IPS-20b (cell line): ENCODE measurements around the gene HS3ST1.

Experiments used
- H3K27ac ChIP-seq: one replicate; pipeline ENCODE4 v1.5.1; 2013; ENCODE audit warnings: low read length
- H3K27me3 ChIP-seq: 2 replicates; pipeline ENCODE4 v1.6.1; 2013; ENCODE audit warnings: mild to moderate bottlenecking, low read length, inconsistent platforms; ENCODE audit not compliant: insufficient read depth
- H3K36me3 ChIP-seq: 2 replicates; pipeline ENCODE4 v1.6.1; 2013; ENCODE audit warnings: low read depth, mild to moderate bottlenecking, inconsistent platforms, low read length, moderate library complexity; ENCODE audit not compliant: insufficient read depth
- H3K4me1 ChIP-seq: 2 replicates; pipeline ENCODE4 v1.6.1; 2013; ENCODE audit warnings: mild to moderate bottlenecking, control low read depth, inconsistent platforms, low read length, moderate library complexity; ENCODE audit not compliant: insufficient read depth
- H3K4me3 ChIP-seq: 2 replicates; pipeline ENCODE4 v1.5.1; 2013; ENCODE audit warnings: mild to moderate bottlenecking, low read length, inconsistent platforms
- H3K9ac ChIP-seq: 2 replicates; pipeline ENCODE4 v1.6.1; 2013; ENCODE audit warnings: low read depth, mild to moderate bottlenecking, inconsistent platforms, low read length, moderate library complexity
- H3K9me3 ChIP-seq: 2 replicates; pipeline ENCODE4 v1.6.1; 2013; ENCODE audit warnings: mild to moderate bottlenecking, low read depth, low read length, inconsistent platforms; ENCODE audit not compliant: insufficient read depth

HS3ST1 gene

DNA sequence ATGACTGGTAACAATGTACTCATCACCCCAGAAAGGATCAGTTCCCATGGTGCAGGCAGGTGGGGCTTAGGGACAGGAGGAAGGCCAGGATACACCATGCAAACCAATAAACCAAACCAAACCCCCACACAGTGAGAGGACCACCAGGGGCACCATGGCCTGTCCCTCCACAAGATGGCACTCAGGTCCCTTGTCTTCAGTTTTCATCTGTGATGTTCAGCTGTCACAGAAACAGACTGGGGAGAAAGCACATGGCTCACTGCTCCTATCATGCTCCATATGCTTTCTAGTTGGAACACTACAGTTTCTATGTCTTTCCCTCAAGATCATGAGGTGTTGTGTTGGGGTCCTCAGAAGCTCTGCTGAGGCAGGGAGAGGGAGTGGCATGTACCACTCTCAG lies 10.1 kb downstream of the HS3ST1 start:
- no peak overlapping the region for H3K9ac ChIP-seq

DNA sequence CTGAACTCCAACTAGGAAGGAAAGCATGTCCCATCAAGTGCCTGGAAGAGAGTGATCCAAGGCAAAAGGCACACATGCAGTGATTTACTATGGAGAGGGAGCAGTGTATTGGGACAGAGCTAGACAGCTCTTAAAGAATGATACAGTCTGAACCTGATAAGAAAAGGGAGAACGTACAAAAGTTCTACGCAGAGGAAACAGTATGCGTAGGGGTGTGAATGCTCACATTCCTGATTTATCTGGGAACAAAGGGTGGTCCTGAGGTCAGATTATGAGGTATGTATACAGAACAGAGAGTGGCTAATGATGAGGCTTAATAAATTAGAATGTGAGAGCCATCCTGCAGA lies 12.0 kb downstream of the HS3ST1 start:
- Histone ChIP-seq H3K9ac (no peak overlapping the region), H3K27ac (no peak overlapping the region), H3K4me3 (no peak overlapping the region), H3K4me1 (no peaks in the 10 kb centered on the region; the same call in 1 of the 2 replicates), H3K36me3 (no peaks in the 10 kb centered on the region), H3K9me3 (no peaks in the 10 kb centered on the region), H3K27me3 (no peaks in the 10 kb centered on the region)

More for the DNA sequence above, 10.1 kb downstream of the HS3ST1 start:
- no peak overlapping the region for H3K4me3 ChIP-seq
- H3K27ac ChIP-seq, result no peak overlapping the region
- H3K27me3 ChIP-seq, result no peaks in the 10 kb centered on the region
- H3K4me1 ChIP-seq, result peaks cover under 1% of the 10 kb centered on the region; the same call in 1 of the 2 replicates
- H3K9me3 ChIP-seq, result no peaks in the 10 kb centered on the region
- H3K36me3 ChIP-seq, result no peaks in the 10 kb centered on the region

DNA sequence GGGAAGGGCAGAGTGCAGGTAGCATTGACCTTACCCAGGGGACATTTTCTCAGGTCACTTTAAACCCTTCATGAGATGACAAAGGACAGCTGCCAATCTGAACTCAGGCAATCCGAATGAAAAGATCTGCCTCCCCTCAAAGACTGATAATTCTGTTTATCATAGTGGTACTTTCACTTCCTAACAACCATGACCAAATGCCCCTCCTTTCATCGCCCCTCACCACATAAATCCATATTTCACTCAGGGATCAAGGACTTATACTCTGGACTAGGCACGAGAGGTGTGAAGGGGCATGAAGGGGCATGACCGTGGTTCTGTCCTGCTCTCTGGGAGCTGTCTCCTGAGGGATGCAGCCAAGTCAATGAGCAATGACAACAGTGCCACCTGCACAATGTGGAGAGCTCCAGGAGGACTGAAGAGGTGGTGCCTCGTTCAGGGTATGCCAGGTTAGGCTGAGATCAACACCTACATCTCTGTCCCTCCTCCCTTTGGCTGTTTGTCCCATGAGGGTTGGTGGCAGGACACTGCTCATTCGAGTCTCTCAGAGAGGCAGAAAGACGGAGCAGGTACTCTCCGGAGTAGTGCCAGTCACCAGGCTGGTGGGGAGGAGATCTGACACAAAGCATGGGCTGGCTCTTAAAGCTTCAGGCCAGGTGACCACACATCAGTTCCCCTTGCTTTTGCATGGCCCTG lies 12.5 kb downstream of the HS3ST1 start:
- H3K4me3 ChIP-seq, result no peak overlapping the region
- H3K27me3 ChIP-seq, result no peaks in the 10 kb centered on the region
- no peak overlapping the region for H3K9ac ChIP-seq
- H3K36me3 ChIP-seq, result no peaks in the 10 kb centered on the region
- no peaks in the 10 kb centered on the region for H3K9me3 ChIP-seq
- no peak overlapping the region for H3K27ac ChIP-seq
- H3K4me1 ChIP-seq, result no peaks in the 10 kb centered on the region

DNA sequence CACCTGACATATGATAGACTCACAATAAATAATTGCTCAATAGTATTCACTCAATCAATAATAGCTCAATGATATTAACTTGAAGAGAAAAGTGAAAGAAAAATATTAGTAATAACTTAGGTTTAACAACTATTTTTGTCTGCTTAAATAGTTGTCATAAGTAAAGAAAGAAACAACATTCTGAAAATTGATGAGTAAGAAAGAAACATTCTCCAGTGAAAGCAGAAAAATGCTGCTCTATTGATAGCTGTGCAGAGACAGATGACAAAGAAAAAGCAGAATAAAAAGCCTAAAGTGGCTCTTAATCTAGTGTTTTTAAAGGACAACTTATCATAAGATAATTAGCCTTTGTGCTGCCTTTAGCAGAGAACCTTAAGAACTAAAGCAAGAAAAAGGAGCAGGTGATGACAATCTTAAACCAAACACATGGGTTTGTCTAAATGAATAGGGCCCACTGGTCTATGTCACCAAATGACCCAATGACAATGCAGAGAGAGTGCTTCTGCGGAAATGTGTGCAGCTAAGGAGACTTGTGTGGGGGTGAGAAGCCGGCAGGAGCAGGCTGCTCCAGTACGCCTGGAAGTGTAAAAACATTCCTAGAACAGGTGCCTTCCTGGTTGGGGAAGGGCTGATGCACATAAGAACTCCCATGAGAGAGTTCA lies 13.2 kb downstream of the HS3ST1 start:
- Histone ChIP-seq H3K9ac (no peak overlapping the region), H3K36me3 (no peaks in the 10 kb centered on the region), H3K4me1 (no peaks in the 10 kb centered on the region), H3K27ac (no peak overlapping the region), H3K27me3 (no peaks in the 10 kb centered on the region), H3K4me3 (no peak overlapping the region), H3K9me3 (no peaks in the 10 kb centered on the region)

DNA sequence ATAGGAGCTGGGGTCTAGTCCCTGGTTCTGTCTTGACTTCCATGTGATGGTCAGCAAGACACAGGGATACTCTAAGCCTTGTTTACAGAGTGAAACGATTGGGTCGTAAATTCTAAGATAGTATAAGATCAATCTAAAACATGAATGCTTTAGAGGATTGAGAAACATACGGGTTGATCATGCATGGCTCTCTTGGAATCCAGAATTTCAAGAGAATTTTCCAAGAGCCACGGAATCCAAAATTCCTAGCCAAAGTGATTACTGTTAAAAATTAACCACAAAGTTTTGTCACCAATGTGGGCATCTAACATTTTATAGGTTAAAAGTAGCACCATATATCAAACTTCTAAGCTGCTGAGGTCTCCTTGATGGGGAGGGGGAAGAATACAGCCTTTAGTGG lies 16.5 kb downstream of the HS3ST1 start:
- Histone ChIP-seq H3K27me3 (no peaks in the 10 kb centered on the region), H3K36me3 (no peaks in the 10 kb centered on the region), H3K4me1 (peaks cover 10% of the 10 kb centered on the region), H3K4me3 (no peak overlapping the region), H3K9me3 (no peaks in the 10 kb centered on the region), H3K27ac (no peak overlapping the region), H3K9ac (no peak overlapping the region)

DNA sequence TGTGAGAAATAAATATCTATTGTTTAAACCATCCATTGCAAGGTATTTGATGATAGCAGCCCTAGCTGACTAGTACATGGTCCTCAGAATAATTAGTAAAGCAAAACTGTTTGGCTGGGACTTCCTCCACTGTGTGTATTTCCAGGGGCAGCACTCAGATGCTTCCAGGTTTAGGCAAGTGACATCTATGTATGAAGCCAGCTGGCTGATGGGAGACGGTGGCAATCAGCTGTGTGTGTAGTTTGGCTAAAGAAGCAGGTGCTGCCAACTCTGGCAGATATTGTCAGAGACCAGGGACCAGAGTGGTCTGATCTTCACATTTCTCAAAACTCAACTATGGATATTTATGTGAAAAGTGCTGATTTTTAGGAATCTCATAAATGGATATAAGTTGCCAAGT lies 19.1 kb downstream of the HS3ST1 start:
- Histone ChIP-seq H3K27ac (no peak overlapping the region), H3K4me3 (no peak overlapping the region), H3K4me1 (peaks cover 24% of the 10 kb centered on the region), H3K9me3 (no peaks in the 10 kb centered on the region), H3K27me3 (no peaks in the 10 kb centered on the region), H3K36me3 (no peaks in the 10 kb centered on the region), H3K9ac (no peak overlapping the region)

GRCh38 chr4:11408233-11408967 lies 20.3 kb downstream of the HS3ST1 start:
- H3K27ac ChIP-seq, result no peak overlapping the region
- no peaks in the 10 kb centered on the region for H3K9me3 ChIP-seq
- H3K4me3 ChIP-seq, result no peak overlapping the region
- no peaks in the 10 kb centered on the region for H3K27me3 ChIP-seq
- H3K4me1 ChIP-seq, result peaks cover 24% of the 10 kb centered on the region
- no peaks in the 10 kb centered on the region for H3K36me3 ChIP-seq
- no peak overlapping the region for H3K9ac ChIP-seq

GRCh38 chr4:11407551-11407950 lies 21.1 kb downstream of the HS3ST1 start:
- H3K36me3 ChIP-seq, result no peaks in the 10 kb centered on the region
- no peak overlapping the region for H3K9ac ChIP-seq
- no peaks in the 10 kb centered on the region for H3K27me3 ChIP-seq
- peaks cover 24% of the 10 kb centered on the region for H3K4me1 ChIP-seq
- no peak overlapping the region for H3K4me3 ChIP-seq
- H3K9me3 ChIP-seq, result no peaks in the 10 kb centered on the region
- no peak overlapping the region for H3K27ac ChIP-seq

DNA sequence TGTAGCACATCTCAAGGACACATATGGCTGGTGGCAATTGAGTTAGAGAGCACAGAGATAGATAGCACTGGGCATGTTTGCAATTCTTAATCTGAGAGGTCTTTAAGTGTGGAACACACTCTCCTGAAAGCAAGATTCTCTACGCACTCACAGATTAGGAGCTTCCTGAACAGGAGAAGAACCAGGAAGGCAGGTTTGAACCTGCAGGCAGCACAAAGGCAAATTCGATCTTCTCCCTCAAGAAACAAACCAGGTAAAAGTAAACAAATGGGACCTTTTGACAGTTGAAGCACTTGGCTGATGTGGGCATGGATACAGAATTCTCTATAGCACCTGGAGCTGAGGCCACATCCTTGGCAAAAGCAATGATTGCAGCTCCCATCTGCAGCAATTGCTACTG lies 24.3 kb downstream of the HS3ST1 start:
- Histone ChIP-seq H3K4me1 (peaks cover 24% of the 10 kb centered on the region), H3K4me3 (no peak overlapping the region), H3K9me3 (no peaks in the 10 kb centered on the region), H3K36me3 (no peaks in the 10 kb centered on the region), H3K27ac (no peak overlapping the region), H3K9ac (no peak overlapping the region), H3K27me3 (no peaks in the 10 kb centered on the region)

GRCh38 chr4:11402192-11402591 lies 26.5 kb downstream of the HS3ST1 start:
- no peaks in the 10 kb centered on the region for H3K36me3 ChIP-seq
- no peaks in the 10 kb centered on the region for H3K9me3 ChIP-seq
- no peaks in the 10 kb centered on the region for H3K27me3 ChIP-seq
- H3K4me1 ChIP-seq, result peaks cover 21% of the 10 kb centered on the region
- no peak overlapping the region for H3K4me3 ChIP-seq
- H3K27ac ChIP-seq, result no peak overlapping the region
- no peak overlapping the region for H3K9ac ChIP-seq

- no peak overlapping the region for H3K4me3 ChIP-seq
- no peaks in the 10 kb centered on the region for H3K36me3 ChIP-seq
- H3K27me3 ChIP-seq, result no peaks in the 10 kb centered on the region
- no peak overlapping the region for H3K27ac ChIP-seq
- no peak overlapping the region for H3K9ac ChIP-seq
- no peaks in the 10 kb centered on the region for H3K9me3 ChIP-seq
- peaks cover 7% of the 10 kb centered on the region; the same call in 1 of the 2 replicates for H3K4me1 ChIP-seq
These were observed 29.2 kb downstream of the HS3ST1 start for GRCh38 chr4:11399461-11399971.
